Raji (cell line): ENCODE measurements around the gene GATA2.

ENCODE experiments used
- POLR2A ChIP-seq: IDR thresholded peaks from 2 replicates; pipeline ENCODE4 v1.6.1; 2011; ENCODE audit warnings: low read depth, low read length, control low read depth; ENCODE audit not compliant: insufficient read depth

Gene GATA2

GRCh38 chr3:128430731-128431130 is 62.3 kb downstream of the GATA2 start:
- no peak for TF ChIP-seq POLR2A

- no peak for TF ChIP-seq POLR2A
Observed at GRCh38 chr3:128430301-128430700, 62.7 kb downstream of the GATA2 start.

- TF ChIP-seq POLR2A, result no peak
Observed at GRCh38 chr3:128429751-128430150, 63.2 kb downstream of the GATA2 start.
